Mesothelial cell of epicardium (in vitro differentiated cells): ENCODE results near the gene ANAPC13. TPM values are rescaled to one million over a fixed set of nuclear protein-coding genes. Genes with fewer than 3 reads are reported as not detected.

ENCODE experiments used
- DNase-seq, 2 experiments: peaks; one replicate each; pipeline ENCODE4 v3.0.0; 2021; ENCODE audit warnings: low spot score in 2 of 2; ENCODE audit not compliant: unreplicated experiment in 2 of 2
- H3K27ac Mint-ChIP-seq: 2 replicates; pipeline ENCODE4 v1.8.0; 2021; ENCODE audit warnings: mixed read lengths
- H3K27me3 Mint-ChIP-seq: 2 replicates; pipeline ENCODE4 v1.8.0; 2021; ENCODE audit warnings: low read depth, mixed read lengths
- H3K36me3 Mint-ChIP-seq: 2 replicates; pipeline ENCODE4 v1.8.0; 2021; ENCODE audit warnings: mixed read lengths
- H3K4me1 Mint-ChIP-seq: 2 replicates; pipeline ENCODE4 v1.8.0; 2021; ENCODE audit warnings: mixed read lengths
- H3K4me3 Mint-ChIP-seq: 2 replicates; pipeline ENCODE4 v1.8.0; 2021; ENCODE audit warnings: mild to moderate bottlenecking, moderate library complexity, mixed read lengths
- H3K9me3 Mint-ChIP-seq: 2 replicates; pipeline ENCODE4 v1.8.0; 2021; ENCODE audit warnings: mixed read lengths
- total RNA-seq: library from RNA; stranded (reverse); gene quantifications from 3 replicates; pipeline ENCODE4 v1.2.1, GENCODE V29; 2021
- TF ChIP-seq, protein P1 (sequence below): fragments of 200-600 bp; sonication (generic); IDR thresholded peaks from one replicate; pipeline ENCODE4 v1.5.0; 2021; ENCODE audit warnings: antibody characterized with exemption; ENCODE audit not compliant: unreplicated experiment

The ANAPC13 gene
- total RNA-seq, 1 donor from 2014 or later, result 63.1 TPM

DNA sequence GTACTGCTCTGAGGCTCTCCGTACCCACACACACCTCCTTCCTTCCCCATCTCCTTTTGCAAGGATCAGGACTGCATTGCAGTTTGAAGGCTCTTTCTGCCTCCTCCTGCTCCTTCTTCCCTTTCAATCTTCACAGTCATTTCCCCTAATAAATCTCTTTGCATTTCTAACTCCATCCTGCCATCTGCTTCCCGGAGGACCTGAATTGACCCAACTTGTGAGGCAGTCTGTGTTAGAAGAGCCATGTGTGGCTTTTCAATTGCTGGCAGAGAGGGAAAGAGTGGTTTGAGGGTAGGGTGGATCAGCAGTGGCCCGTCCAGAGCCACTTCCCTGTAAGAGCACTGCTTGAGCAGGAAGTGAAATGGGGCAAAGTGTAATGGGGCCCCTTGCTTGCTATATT is 35.8 kb downstream of the ANAPC13 start:
- Mint-ChIP-seq H3K9me3 (peaks cover 9% of the 10 kb centered on the region), H3K36me3 (peaks cover 2% of the 10 kb centered on the region), H3K4me3 (no peak overlapping the region), H3K4me1 (peaks cover 31% of the 10 kb centered on the region), H3K27me3 (no peaks in the 10 kb centered on the region), H3K27ac (no peak overlapping the region)
- TF ChIP-seq, protein P1, sequence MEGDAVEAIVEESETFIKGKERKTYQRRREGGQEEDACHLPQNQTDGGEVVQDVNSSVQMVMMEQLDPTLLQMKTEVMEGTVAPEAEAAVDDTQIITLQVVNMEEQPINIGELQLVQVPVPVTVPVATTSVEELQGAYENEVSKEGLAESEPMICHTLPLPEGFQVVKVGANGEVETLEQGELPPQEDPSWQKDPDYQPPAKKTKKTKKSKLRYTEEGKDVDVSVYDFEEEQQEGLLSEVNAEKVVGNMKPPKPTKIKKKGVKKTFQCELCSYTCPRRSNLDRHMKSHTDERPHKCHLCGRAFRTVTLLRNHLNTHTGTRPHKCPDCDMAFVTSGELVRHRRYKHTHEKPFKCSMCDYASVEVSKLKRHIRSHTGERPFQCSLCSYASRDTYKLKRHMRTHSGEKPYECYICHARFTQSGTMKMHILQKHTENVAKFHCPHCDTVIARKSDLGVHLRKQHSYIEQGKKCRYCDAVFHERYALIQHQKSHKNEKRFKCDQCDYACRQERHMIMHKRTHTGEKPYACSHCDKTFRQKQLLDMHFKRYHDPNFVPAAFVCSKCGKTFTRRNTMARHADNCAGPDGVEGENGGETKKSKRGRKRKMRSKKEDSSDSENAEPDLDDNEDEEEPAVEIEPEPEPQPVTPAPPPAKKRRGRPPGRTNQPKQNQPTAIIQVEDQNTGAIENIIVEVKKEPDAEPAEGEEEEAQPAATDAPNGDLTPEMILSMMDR, result no peak
- DNase-seq, result no peak

DNA sequence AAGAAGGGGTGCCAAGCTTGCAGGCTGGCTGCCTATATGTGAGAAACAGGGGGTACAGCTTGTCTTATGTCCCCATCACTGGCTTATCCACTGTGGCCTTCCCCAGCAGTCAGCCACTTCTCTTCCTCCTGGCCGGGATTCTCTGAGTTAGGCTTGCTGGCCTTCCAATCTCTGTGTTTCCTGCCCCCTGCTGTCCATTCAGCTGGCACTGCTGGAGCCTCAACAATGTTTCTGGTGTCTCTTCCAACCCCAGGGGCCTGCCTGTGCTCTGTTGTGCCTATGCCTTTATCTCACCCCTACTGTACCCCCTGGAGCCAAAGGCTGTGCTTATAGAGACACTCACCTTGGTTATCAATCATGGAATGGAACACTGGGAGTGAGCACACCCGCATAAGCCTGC is 36.5 kb downstream of the ANAPC13 start:
- H3K9me3 Mint-ChIP-seq, result peaks cover 15% of the 10 kb centered on the region
- no peak overlapping the region for H3K4me3 Mint-ChIP-seq
- no peaks in the 10 kb centered on the region for H3K27me3 Mint-ChIP-seq
- no peak for DNase-seq
- no peak overlapping the region for H3K27ac Mint-ChIP-seq
- TF ChIP-seq, protein P1, result no peak
- H3K4me1 Mint-ChIP-seq, result peaks cover 31% of the 10 kb centered on the region
- peaks cover 4% of the 10 kb centered on the region for H3K36me3 Mint-ChIP-seq

DNA sequence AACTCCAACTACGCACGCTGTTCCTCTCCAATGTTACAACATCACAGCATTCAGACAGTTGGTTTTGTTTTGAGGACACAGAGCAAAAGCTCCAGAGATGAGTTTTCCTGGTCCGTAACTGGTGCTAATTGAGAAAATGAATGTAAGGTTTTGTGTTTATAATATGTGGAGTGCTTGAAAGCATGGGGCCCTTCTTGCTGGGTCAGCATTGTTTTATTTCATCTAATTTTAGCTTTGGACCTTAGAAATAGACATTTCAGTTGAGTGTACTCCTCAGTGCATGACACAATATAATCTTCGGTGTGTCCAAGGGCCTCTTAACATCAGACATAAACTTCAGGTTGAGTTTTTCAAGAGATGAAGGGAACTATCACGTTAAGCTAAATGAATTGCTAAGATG is 37.1 kb downstream of the ANAPC13 start:
- TF ChIP-seq, protein P1, result no peak
- Mint-ChIP-seq H3K27me3 (no peaks in the 10 kb centered on the region), H3K27ac (no peak overlapping the region), H3K9me3 (peaks cover 15% of the 10 kb centered on the region), H3K4me3 (no peak overlapping the region), H3K36me3 (peaks cover 4% of the 10 kb centered on the region), H3K4me1 (peaks cover 31% of the 10 kb centered on the region)
- DNase-seq, result no peak

DNA sequence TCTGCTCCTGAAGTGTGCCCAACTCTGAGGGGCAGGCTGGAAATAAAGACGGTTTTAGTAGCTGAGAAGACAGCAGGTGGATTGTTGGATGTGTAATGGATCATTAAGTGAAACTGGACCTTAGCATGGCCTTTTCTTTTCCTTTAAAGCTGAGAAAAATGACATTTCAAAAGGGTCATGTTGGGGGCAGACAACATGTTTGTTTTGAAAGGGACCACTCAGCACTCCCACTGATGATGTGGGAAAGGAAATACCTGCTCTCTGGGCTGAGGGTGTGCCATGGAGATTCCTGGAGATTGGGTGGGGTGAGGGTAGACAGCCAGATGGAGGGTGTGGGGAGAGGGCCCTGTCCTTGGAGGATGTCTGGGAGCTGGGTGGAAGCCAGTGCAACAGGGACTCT is 38.4 kb downstream of the ANAPC13 start:
- Mint-ChIP-seq H3K36me3 (peaks cover 4% of the 10 kb centered on the region), H3K9me3 (peaks cover 15% of the 10 kb centered on the region), H3K4me1 (peaks cover 31% of the 10 kb centered on the region), H3K4me3 (no peak overlapping the region), H3K27me3 (no peaks in the 10 kb centered on the region), H3K27ac (peak overlapping the region; percentile 37)
- TF ChIP-seq, protein P1, result no peak
- DNase-seq, result no peak

DNA sequence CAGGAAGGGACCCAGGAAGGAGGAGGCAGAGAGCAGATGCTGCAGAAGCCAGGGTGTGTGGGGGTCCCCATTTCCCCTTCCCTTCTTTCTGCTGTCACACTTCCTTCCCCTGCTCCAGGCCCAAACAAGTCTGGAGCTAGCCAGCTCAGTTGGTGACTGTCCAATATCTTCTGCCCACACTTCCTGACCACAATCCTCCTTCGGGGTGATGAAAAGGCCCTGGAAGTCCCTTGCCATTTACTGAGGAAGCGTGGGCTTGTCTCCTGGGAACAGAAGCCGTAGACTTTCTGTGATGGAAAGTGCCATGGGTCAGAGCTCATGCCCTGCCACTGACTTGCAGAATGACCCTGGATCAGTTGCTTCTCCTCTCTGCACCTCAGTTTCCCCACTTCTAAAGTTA is 39.0 kb downstream of the ANAPC13 start:
- DNase-seq, result no peak
- peaks cover 4% of the 10 kb centered on the region for H3K36me3 Mint-ChIP-seq
- H3K4me1 Mint-ChIP-seq, result peaks cover 31% of the 10 kb centered on the region
- peaks cover 15% of the 10 kb centered on the region for H3K9me3 Mint-ChIP-seq
- H3K4me3 Mint-ChIP-seq, result no peak overlapping the region
- no peaks in the 10 kb centered on the region for H3K27me3 Mint-ChIP-seq
- TF ChIP-seq, protein P1, result no peak
- peak overlapping the region; percentile 76 for H3K27ac Mint-ChIP-seq

DNA sequence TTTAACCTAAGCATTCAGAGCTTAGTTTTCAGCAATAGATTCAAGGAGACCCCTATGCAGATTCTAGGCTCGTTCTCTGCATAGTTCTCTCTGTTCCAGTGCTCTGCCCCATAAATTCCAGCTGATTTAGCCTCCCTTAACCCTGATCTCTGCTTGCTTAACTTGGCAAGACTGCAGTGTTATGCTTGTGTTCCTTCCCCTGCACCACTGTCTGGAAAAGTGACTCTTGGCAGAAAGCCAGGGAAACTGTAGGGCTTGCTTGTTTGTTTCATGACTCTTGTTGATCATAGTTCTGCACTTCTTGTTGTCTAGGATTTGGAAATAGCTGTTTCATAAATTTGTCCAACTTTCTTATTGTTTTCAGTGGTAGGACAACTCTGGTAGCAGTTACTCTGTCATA is 40.1 kb downstream of the ANAPC13 start:
- Mint-ChIP-seq H3K4me1 (peaks cover 28% of the 10 kb centered on the region), H3K4me3 (no peak overlapping the region), H3K27me3 (no peaks in the 10 kb centered on the region), H3K9me3 (peaks cover 15% of the 10 kb centered on the region), H3K27ac (peak overlapping the region; percentile 45), H3K36me3 (peaks cover 4% of the 10 kb centered on the region)
- TF ChIP-seq, protein P1, result no peak
- no peak for DNase-seq
